ENCODE measurements around the gene CAMTA1.
A peak's percentile ranks its signal among the peaks of the same experiment; 100 is the strongest.

CAMTA1 gene

DNA sequence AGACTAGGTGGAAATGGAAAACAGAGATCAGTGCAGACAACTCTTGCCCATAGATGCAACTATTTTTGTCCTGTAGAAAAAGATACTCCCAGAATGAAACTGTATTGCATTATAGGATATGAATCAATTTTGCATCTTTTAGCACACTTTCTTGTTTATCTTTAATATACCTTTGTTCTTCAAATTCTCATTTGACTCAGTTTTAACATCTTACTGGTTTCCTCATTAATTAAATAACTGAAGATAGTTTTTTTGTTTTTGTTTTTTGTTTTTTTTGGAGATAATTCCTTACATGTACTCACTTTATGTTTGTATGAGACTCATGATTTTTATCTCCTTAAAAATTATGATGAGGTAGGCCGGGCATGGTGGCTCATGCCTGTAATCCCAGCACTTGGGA lies 10.9 kb upstream of the CAMTA1 start:
- CTCF ChIA-PET: no interaction called here
- POLR2A ChIA-PET: no interaction called here
- Histone ChIP-seq H3K9me3 (ENCODE audit: control insufficient read depth, insufficient read depth, low read depth, low read length) (no peaks in the 10 kb centered on the region), H3K27ac (ENCODE audit: extremely low read depth, low read depth, low read length) (no peak overlapping the region), H3K4me1 (ENCODE audit: control insufficient read depth, insufficient read depth, low read length) (no peaks in the 10 kb centered on the region), H3K36me3 (ENCODE audit: control insufficient read depth in 2 of 2, insufficient read depth in 1 of 2, low read length in 2 of 2) (no peaks in the 10 kb centered on the region), H3K4me3 (ENCODE audit: low read depth, low read length) (no peak overlapping the region)
- TF ChIP-seq ZNF518A (tag by site-specific recombination; conservative IDR thresholded peaks at IDR 0.05; ENCODE audit: low read depth): no peak
- no peak for TF ChIP-seq ZNF223 (tag by site-specific recombination; IDR thresholded peaks at IDR 0.05)
- no peak for TF ChIP-seq ZNF558 (tag by site-specific recombination; IDR thresholded peaks at IDR 0.05)
- TF ChIP-seq ZNF510 (tag by site-specific recombination; IDR thresholded peaks at IDR 0.05; ENCODE audit: insufficient replicate concordance): peak; percentile 100

DNA sequence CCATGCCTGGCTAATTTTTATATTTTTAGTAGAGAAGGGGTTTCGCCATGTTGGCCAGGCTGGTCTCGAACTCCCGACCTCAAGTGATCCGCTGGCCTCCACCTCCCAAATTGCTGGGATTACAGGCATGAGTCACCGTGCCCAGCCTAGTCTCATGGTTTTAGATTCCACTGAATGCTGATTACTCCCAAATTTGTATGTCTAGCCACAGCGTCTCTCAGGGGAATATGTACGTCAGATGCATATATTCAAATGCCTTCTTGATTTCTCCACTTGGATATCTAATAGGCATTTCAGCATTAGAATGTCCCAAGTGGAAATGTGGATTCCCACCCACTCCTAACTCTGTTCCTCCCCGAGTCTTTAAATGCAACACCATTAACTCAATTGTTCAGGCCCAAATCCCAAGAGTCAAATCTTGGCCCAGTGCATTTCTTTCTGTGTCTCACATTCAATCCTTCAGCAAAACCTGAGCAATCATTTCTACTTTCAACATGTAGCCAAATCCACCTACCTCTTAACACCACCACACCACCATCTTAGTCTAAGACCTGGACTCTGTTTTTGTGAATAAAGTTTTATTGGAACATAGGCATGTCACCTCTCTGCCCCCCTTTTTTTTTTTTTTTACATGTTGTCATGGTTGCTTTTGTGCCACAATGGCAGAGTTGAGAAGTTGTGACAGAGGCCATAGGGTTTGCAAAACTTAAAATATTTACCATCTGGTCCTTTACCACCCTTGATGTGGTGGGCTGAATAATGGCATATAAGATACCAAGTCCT lies 9.8 kb upstream of the CAMTA1 start:
- no peaks in the 10 kb centered on the region for H3K9me3 ChIP-seq (ENCODE audit: control insufficient read depth, insufficient read depth, low read depth, low read length)
- no peaks in the 10 kb centered on the region for H3K36me3 ChIP-seq (ENCODE audit: control insufficient read depth in 2 of 2, insufficient read depth in 1 of 2, low read length in 2 of 2)
- POLR2A ChIA-PET: no interaction called here
- no peak overlapping the region for H3K4me3 ChIP-seq (ENCODE audit: low read depth, low read length)
- CTCF ChIA-PET: no interaction called here
- H3K4me1 ChIP-seq (ENCODE audit: control insufficient read depth, insufficient read depth, low read length): no peaks in the 10 kb centered on the region
- no peak overlapping the region for H3K27ac ChIP-seq (ENCODE audit: extremely low read depth, low read depth, low read length)
- no peak for TF ChIP-seq BCL11B (tag by site-specific recombination; IDR thresholded peaks at IDR 0.05; ENCODE audit: low read depth)
- TF ChIP-seq, protein P1, sequence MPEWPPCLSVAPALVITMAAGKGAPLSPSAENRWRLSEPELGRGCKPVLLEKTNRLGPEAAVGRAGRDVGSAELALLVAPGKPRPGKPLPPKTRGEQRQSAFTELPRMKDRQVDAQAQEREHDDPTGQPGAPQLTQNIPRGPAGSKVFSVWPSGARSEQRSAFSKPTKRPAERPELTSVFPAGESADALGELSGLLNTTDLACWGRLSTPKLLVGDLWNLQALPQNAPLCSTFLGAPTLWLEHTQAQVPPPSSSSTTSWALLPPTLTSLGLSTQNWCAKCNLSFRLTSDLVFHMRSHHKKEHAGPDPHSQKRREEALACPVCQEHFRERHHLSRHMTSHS (tag by site-specific recombination; IDR thresholded peaks at IDR 0.05): no peak
- no peak for TF ChIP-seq ZNF133 (tag by site-specific recombination; IDR thresholded peaks at IDR 0.05)
- no peak for TF ChIP-seq TSHZ1 (tag by site-specific recombination; IDR thresholded peaks at IDR 0.05; ENCODE audit: borderline replicate concordance)
- TF ChIP-seq KLF7 (tag by site-specific recombination; IDR thresholded peaks at IDR 0.05; ENCODE audit: borderline replicate concordance): no peak
- no peak for TF ChIP-seq ZNF600 (tag by site-specific recombination; IDR thresholded peaks at IDR 0.05)
- TF ChIP-seq, protein P2, sequence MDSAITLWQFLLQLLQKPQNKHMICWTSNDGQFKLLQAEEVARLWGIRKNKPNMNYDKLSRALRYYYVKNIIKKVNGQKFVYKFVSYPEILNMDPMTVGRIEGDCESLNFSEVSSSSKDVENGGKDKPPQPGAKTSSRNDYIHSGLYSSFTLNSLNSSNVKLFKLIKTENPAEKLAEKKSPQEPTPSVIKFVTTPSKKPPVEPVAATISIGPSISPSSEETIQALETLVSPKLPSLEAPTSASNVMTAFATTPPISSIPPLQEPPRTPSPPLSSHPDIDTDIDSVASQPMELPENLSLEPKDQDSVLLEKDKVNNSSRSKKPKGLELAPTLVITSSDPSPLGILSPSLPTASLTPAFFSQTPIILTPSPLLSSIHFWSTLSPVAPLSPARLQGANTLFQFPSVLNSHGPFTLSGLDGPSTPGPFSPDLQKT (IDR thresholded peaks at IDR 0.05; ENCODE audit: borderline replicate concordance, low read depth, low read length): no peak
- no peak for TF ChIP-seq GLIS1 (tag by site-specific recombination; IDR thresholded peaks at IDR 0.05)
- TF ChIP-seq ZNF501 (tag by site-specific recombination; IDR thresholded peaks at IDR 0.05): no peak
- TF ChIP-seq ZNF132 (tag by site-specific recombination; IDR thresholded peaks at IDR 0.05; ENCODE audit: borderline replicate concordance): no peak
- TF ChIP-seq, protein P3, sequence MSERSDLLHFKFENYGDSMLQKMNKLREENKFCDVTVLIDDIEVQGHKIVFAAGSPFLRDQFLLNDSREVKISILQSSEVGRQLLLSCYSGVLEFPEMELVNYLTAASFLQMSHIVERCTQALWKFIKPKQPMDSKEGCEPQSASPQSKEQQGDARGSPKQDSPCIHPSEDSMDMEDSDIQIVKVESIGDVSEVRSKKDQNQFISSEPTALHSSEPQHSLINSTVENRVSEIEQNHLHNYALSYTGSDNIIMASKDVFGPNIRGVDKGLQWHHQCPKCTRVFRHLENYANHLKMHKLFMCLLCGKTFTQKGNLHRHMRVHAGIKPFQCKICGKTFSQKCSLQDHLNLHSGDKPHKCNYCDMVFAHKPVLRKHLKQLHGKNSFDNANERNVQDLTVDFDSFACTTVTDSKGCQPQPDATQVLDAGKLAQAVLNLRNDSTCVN (tag by site-specific recombination; optimal IDR thresholded peaks at IDR 0.05): no peak
- TF ChIP-seq ZNF677 (tag by site-specific recombination; IDR thresholded peaks at IDR 0.05): no peak
- TF ChIP-seq ZNF391 (tag by site-specific recombination; IDR thresholded peaks at IDR 0.05; ENCODE audit: borderline replicate concordance, low read depth): no peak
- TF ChIP-seq ZNF266 (tag by site-specific recombination; IDR thresholded peaks at IDR 0.05; ENCODE audit: low read depth): no peak
- no peak for TF ChIP-seq ZNF529 (tag by site-specific recombination; IDR thresholded peaks at IDR 0.05; ENCODE audit: insufficient replicate concordance)
- no peak for TF ChIP-seq OSR2 (tag by site-specific recombination; IDR thresholded peaks at IDR 0.05)
- TF ChIP-seq SP7 (tag by site-specific recombination; IDR thresholded peaks at IDR 0.05): no peak
- no peak for TF ChIP-seq ZNF341 (tag by site-specific recombination; IDR thresholded peaks at IDR 0.05; ENCODE audit: low read depth)

Measured in HEK293 (cell line).